Measurements from ENCODE around the gene ZNF232. TPM values are rescaled to one million over a fixed set of nuclear protein-coding genes. Genes with fewer than 3 reads are reported as not detected.
"Not testable (repeated sequence)": the region's sequence is repeated elsewhere in the genome, so short reads cannot be mapped to it uniquely, and the experiment has no call there.

ZNF232 gene
- polyA plus RNA-seq, 3 donors: 21.1 to 25.2 (median 21.5) TPM

GRCh38 chr17:5099271-5099670 lies 12.4 kb downstream of the ZNF232 start:
- DNase-seq (ENCODE audit: low read depth in 3 of 3, low spot score in 2 of 3): no peak

- peak in 1 of 3 donors; percentile 40 for DNase-seq (ENCODE audit: low read depth in 3 of 3, low spot score in 2 of 3)
Measured at GRCh38 chr17:5097101-5097834, 14.4 kb downstream of the ZNF232 start.

- DNase-seq (ENCODE audit: low read depth in 3 of 3, low spot score in 2 of 3): no peak
Measured at GRCh38 chr17:5096731-5097100, 15.0 kb downstream of the ZNF232 start.

- no peak for DNase-seq (ENCODE audit: low read depth in 3 of 3, low spot score in 2 of 3)
Measured at GRCh38 chr17:5092218-5093010, 19.3 kb downstream of the ZNF232 start.

- DNase-seq (ENCODE audit: low read depth in 3 of 3, low spot score in 2 of 3): no peak
Measured at GRCh38 chr17:5080591-5080990, 31.1 kb downstream of the ZNF232 start.

- peak; percentile 75 to 78 (median 77) for DNase-seq (ENCODE audit: low read depth in 3 of 3, low spot score in 2 of 3)
Measured at GRCh38 chr17:5078106-5079028, 33.3 kb downstream of the ZNF232 start, which contains the start of gene ZFP3. Gene ZFP3 (plus strand): TSS chr17:5078467. CDS start chr17:5091505, 13,038 bp downstream.

GRCh38 chr17:5077781-5078105 lies 33.9 kb downstream of the ZNF232 start:
- no peak for DNase-seq (ENCODE audit: low read depth in 3 of 3, low spot score in 2 of 3)

GRCh38 chr17:5077275-5077674 lies 34.4 kb downstream of the ZNF232 start:
- DNase-seq (ENCODE audit: low read depth in 3 of 3, low spot score in 2 of 3): not testable (repeated sequence)

- not testable (repeated sequence) for DNase-seq (ENCODE audit: low read depth in 3 of 3, low spot score in 2 of 3)
Measured at GRCh38 chr17:5075472-5075871, 36.2 kb downstream of the ZNF232 start.

GRCh38 chr17:5069724-5070123 lies 42.0 kb downstream of the ZNF232 start:
- DNase-seq (ENCODE audit: low read depth in 3 of 3, low spot score in 2 of 3): no peak

- no peak for DNase-seq (ENCODE audit: low read depth in 3 of 3, low spot score in 2 of 3)
Measured at GRCh38 chr17:5068236-5068635, 43.4 kb downstream of the ZNF232 start.

GRCh38 chr17:5065227-5065744 lies 46.4 kb downstream of the ZNF232 start:
- no peak for DNase-seq (ENCODE audit: low read depth in 3 of 3, low spot score in 2 of 3)

Other genes starting within 250 kb of the ZNF232 start
- 1 to 10 TPM; 1.2 to 1.4 (median 1.2) TPM for gene C17orf107, start 212.3 kb downstream of the ZNF232 start, polyA plus RNA-seq (ENCODE audit: insufficient read length in 3 of 3)
- 1 to 10 TPM; 1.0 to 1.4 (median 1.1) TPM for gene CHRNE, start 208.8 kb downstream of the ZNF232 start, polyA plus RNA-seq (ENCODE audit: insufficient read length in 3 of 3)
- gene GP1BA, start 179.6 kb downstream of the ZNF232 start, polyA plus RNA-seq (ENCODE audit: insufficient read length in 3 of 3): 1 to 10 TPM; 1.6 to 2.9 (median 2.4) TPM
- 10 to 100 TPM; 66.8 to 79.5 (median 71.7) TPM for gene SLC25A11, start 171.8 kb downstream of the ZNF232 start, polyA plus RNA-seq (ENCODE audit: insufficient read length in 3 of 3)
- 100 to 1,000 TPM; 136 to 139 (median 137) TPM for gene RNF167, start 171.6 kb downstream of the ZNF232 start, polyA plus RNA-seq (ENCODE audit: insufficient read length in 3 of 3)
- 100 to 1,000 TPM; 296 to 397 (median 351) TPM for gene PFN1, start 163.3 kb downstream of the ZNF232 start, polyA plus RNA-seq (ENCODE audit: insufficient read length in 3 of 3)
- gene ENO3, start 160.8 kb downstream of the ZNF232 start, polyA plus RNA-seq (ENCODE audit: insufficient read length in 3 of 3): 10 to 100 TPM; 16.0 to 22.9 (median 16.7) TPM
- gene SPAG7, start 144.1 kb downstream of the ZNF232 start, polyA plus RNA-seq (ENCODE audit: insufficient read length in 3 of 3): 100 to 1,000 TPM; 103 to 107 (median 104) TPM
- gene CAMTA2, start 124.2 kb downstream of the ZNF232 start, polyA plus RNA-seq (ENCODE audit: insufficient read length in 3 of 3): 10 to 100 TPM; 18.9 to 22.5 (median 22.3) TPM
- gene INCA1, start 114.4 kb downstream of the ZNF232 start, polyA plus RNA-seq (ENCODE audit: insufficient read length in 3 of 3): 1 to 10 TPM; 6.0 to 7.8 (median 6.6) TPM
- gene KIF1C, start 113.9 kb downstream of the ZNF232 start, polyA plus RNA-seq (ENCODE audit: insufficient read length in 3 of 3): 10 to 100 TPM; 76.2 to 94.4 (median 92.0) TPM
- under 1 TPM; 0.15 to 0.25 (median 0.19) TPM for gene SLC52A1, start 76.5 kb downstream of the ZNF232 start, polyA plus RNA-seq (ENCODE audit: insufficient read length in 3 of 3)
- gene ZFP3, start 33.4 kb downstream of the ZNF232 start, polyA plus RNA-seq (ENCODE audit: insufficient read length in 3 of 3): 10 to 100 TPM; 14.1 to 16.1 (median 15.2) TPM
- 1 to 10 TPM; 2.0 to 2.8 (median 2.8) TPM for gene USP6, start 4.2 kb upstream of the ZNF232 start, polyA plus RNA-seq (ENCODE audit: insufficient read length in 3 of 3)
- gene ZNF594, start 80.0 kb upstream of the ZNF232 start, polyA plus RNA-seq (ENCODE audit: insufficient read length in 3 of 3): 10 to 100 TPM; 19.0 to 20.4 (median 20.2) TPM
- gene SCIMP, start 123.0 kb upstream of the ZNF232 start, polyA plus RNA-seq (ENCODE audit: insufficient read length in 3 of 3): 1 to 10 TPM in 2 of 3 donors, under 1 TPM in 1; 0.83 to 1.1 (median 1.0) TPM
- gene RABEP1, start 170.4 kb upstream of the ZNF232 start, polyA plus RNA-seq (ENCODE audit: insufficient read length in 3 of 3): 10 to 100 TPM; 57.4 to 65.8 (median 64.6) TPM